ENCODE results near the gene ZC3H7A.
"Not testable (repeated sequence)": the region's sequence is repeated elsewhere in the genome, so short reads cannot be mapped to it uniquely, and the experiment has no call there.

ZC3H7A gene

DNA sequence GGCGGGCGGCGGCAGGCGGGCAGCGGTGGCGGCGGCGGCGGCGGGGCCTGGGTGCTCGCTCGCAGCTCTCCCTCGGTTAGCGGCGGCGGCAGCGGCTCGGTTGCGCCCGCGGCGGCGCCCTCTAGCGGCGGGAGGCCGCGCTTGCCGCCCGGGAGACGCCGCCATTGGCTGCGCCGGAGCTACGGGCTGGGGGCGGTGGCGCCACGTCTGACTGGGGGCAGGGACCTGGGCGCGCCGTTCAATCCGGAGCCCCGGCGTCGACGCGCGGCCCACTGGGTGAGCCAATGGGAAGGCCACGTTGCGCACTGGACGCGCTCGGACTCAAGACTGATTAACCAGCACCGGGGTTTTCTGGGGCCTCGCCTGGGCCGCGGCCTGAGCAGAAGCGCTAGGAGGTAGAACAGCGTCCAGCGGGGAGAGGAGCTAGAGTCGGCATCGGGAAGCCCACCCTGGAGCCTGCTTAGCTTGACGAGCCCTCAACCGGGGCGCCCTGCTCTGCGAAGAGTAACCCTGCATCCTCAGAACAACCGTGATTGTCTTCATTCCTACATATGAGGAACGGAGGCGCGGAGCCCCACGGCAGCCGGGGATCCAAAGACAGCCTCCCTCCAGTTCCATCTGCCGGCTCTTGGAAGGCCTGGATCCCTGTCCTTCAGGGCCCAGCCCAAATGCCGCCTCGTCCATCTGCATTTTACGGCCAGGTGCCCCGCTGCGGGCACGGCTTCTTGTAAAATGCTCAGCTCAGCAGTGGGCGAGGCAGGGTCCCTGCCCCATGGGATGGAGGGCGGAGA is at the start of gene ZC3H7A:
Gene ZC3H7A (minus strand): TSS at position 93 of the 791 bp plus-strand sequence. CDS start 14,904 bp downstream, outside the sequence.
- DNase-seq (ENCODE audit: low spot score), result peak; percentile 99

DNA sequence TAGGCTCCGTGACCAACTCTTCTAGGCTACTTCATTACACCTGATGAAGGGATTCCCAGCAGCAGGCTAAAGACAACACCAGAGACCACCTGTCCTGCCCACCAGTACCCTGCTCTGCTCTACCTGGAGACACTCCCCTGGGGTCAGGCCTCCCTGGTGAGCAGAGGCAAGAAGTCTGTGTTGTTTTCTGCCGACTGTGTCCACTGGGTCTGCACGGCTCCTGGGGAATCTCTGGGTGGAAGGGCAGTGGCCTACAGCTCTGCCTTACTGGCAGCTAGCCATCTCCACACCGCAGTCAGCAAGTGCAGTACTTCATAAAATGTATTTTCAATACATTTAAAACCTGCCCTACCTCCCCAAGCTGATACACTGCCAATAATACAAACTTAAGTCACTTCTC is 47.4 kb upstream of the ZC3H7A start:
- no peak for DNase-seq (ENCODE audit: low spot score)

- DNase-seq (ENCODE audit: low spot score), result no peak
Measured at GRCh38 chr16:11843861-11844260, 46.8 kb upstream of the ZC3H7A start.

DNA sequence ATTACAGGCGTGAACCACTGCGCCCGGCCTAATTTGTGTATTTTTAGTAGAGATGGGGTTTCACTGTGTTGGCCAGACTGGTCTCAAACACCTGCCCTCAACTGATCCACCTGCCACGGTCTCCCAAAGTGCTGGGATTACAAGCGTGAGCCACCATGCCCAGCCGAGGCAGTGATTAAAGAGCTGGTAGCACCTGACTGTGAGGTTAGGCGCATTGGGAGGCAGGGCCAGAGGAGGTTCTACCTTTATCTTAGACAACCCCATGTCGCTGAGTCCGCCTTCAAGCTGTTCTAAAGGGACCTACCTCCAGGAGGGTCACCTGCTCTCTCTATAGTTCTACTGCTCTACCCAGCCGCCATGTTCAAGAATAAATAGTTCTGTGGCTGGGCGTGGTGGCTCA is 46.1 kb upstream of the ZC3H7A start:
- no peak for DNase-seq (ENCODE audit: low spot score)

GRCh38 chr16:11841026-11841425 is 44.0 kb upstream of the ZC3H7A start:
- DNase-seq (ENCODE audit: low spot score), result no peak

GRCh38 chr16:11836650-11837244 is 39.7 kb upstream of the ZC3H7A start:
- DNase-seq (ENCODE audit: low spot score), result no peak

GRCh38 chr16:11835891-11836649 is 39.0 kb upstream of the ZC3H7A start:
- DNase-seq (ENCODE audit: low spot score), result no peak

GRCh38 chr16:11835309-11835708 is 38.3 kb upstream of the ZC3H7A start:
- DNase-seq (ENCODE audit: low spot score), result no peak

DNA sequence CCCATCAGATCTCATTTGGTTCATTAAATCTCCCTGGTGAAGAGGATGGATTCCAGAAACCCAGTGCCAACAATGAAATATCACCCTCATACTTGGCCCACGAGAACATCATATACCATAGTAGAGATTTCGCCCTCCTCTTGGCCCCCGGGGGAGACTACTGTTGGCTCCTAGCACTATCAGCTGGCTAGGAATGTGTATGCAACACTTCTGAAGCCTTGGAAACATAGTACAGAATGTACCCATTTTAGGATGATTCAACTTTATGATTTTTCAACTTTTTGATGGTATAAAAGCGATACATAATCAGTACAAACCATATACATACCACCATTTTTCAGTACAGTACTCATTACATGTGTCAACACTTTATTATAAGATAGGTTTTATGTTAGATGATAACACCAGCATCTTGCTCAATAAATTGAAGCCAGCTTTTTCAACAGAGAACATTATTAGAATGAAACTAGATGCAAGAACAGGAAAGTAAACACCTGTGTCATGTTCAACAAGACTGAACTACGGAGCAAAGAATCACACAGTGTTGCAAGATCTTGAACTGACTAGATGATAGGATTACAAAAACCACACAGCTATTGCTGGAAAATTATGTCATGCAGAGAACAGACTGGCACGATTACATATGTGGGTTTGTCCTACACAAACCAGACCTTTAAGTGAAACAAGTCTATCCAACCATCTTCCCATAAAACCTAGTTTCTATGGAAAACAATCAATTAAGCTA is 37.1 kb upstream of the ZC3H7A start:
- DNase-seq (ENCODE audit: low spot score), result no peak

GRCh38 chr16:11828696-11829095 is 31.6 kb upstream of the ZC3H7A start:
- DNase-seq (ENCODE audit: low spot score), result no peak

DNA sequence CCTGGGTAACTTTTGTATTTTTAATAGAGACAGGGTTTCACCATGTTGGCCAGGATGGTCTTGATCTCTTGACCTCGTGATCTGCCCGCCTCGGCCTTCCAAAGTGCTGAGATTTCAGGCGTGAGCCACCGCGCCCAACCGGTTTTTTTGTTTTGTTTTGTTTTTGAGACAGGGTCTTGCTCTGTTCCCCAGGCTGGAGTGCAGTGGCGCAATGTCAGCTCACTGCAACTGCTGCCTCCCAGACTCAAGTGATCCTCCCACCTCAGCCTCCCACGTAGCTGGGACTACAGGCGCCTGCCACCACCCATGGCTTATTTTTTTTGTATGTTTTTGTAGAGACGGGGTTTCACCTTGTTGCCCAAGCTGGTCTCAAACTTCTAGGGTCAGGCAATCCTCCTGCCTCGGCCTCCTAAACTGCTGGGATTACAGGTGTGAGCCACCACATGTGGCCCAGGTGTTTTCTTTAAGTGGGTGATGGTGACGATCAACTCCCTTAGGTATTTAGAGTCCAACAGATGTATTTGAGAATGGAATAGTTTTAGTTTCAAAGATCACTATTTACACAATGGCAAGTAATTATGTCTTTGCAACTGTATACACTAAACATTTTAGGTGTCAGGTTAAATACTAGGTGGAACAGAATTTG is 28.6 kb upstream of the ZC3H7A start:
- DNase-seq (ENCODE audit: low spot score), result not testable (repeated sequence)

- peak; percentile 12 for DNase-seq (ENCODE audit: low spot score)
Measured at GRCh38 chr16:11824362-11824761, 27.3 kb upstream of the ZC3H7A start.

- not testable (repeated sequence) for DNase-seq (ENCODE audit: low spot score)
Measured at GRCh38 chr16:11823645-11824044, 26.6 kb upstream of the ZC3H7A start.

- no peak for DNase-seq (ENCODE audit: low spot score)
Measured at GRCh38 chr16:11819798-11820197, 22.7 kb upstream of the ZC3H7A start.

GRCh38 chr16:11818970-11819369 is 21.9 kb upstream of the ZC3H7A start:
- DNase-seq (ENCODE audit: low spot score), result not testable (repeated sequence)

- DNase-seq (ENCODE audit: low spot score), result no peak
Measured at GRCh38 chr16:11816123-11816522, 19.1 kb upstream of the ZC3H7A start.

- DNase-seq (ENCODE audit: low spot score), result not testable (repeated sequence)
Measured at GRCh38 chr16:11814800-11815199, 17.7 kb upstream of the ZC3H7A start.

- DNase-seq (ENCODE audit: low spot score), result no peak
Measured at GRCh38 chr16:11806721-11807120, 9.7 kb upstream of the ZC3H7A start.

- no peak for DNase-seq (ENCODE audit: low spot score)
Measured at GRCh38 chr16:11805556-11805955, 8.5 kb upstream of the ZC3H7A start.

DNA sequence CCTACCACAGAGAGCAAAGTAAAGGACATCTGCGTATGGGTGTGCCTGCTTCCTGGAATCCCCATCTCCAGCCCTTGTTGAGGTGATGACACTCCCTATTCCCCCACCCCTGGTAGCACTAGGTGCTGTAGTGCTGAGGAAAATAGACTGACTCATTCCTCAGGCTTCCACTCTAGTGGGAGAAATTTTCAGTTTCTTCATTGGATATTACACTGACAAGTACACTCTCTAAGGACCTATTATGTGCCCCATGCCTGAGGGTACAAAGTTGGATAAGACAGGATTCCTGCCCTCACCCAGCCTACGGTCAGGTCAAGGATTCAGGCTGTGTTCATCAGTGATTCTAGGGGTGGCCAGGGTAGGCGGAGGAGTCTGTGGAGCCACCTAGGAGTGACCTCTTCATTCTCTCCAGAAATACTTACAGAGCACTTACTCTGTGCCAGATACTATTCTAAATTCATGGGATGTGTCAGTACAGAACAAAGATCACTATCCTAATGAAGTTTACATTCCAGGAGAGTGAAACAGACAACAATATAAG is 4.5 kb upstream of the ZC3H7A start:
- no peak for DNase-seq (ENCODE audit: low spot score)

GRCh38 chr16:11800382-11800718 is 3.3 kb upstream of the ZC3H7A start:
- peak; percentile 45 for DNase-seq (ENCODE audit: low spot score)

Data from Ammon's horn (tissue), 1 donor.